ENCODE measurements around the gene GSPT2.
"Not testable (repeated sequence)": the region's sequence is repeated elsewhere in the genome, so short reads cannot be mapped to it uniquely, and the experiment has no call there.

Gene GSPT2

DNA sequence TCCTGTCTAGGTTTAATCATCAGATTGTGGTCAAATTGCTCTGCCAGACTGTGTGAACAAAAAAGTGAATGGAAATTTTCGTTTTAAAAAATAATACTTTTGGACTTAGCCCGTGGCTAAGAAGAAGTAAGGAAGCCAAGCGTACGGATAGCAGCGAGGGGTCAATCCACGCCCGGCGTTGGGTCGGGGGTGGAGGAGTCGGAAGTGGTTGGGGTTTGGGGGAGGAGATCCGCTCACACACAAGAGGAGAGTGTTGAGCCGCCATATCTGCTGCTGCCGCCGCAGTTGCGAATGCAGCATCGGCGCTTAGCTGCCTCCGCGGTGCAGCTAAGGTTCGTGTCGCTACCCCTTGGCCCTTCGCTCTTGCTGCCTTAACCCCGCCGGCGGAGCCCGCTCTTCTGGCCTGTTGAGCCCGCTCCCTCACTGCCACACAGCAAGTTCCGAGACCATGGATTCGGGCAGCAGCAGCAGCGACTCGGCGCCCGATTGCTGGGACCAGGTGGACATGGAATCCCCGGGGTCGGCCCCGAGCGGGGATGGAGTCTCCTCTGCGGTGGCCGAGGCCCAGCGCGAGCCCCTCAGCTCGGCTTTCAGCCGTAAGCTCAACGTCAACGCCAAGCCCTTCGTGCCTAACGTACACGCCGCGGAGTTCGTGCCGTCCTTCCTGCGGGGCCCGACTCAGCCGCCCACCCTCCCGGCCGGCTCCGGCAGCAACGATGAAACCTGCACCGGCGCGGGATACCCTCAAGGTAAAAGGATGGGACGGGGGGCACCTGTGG, at the start of gene GSPT2:
TSS of gene GSPT2 (plus strand) at position 264 of the 779 bp plus-strand sequence. CDS start at position 449, 185 bp downstream.
- no peaks in the 10 kb centered on the region for H3K27me3 Mint-ChIP-seq
- H3K27ac Mint-ChIP-seq = peak within 1 kb of the TSS; percentile 85 to 94

GRCh38 chrX:51694254-51694653, 49.0 kb upstream of the GSPT2 start:
- DNase-seq (no peak), ATAC-seq (no peak)
- Mint-ChIP-seq H3K4me3 (no peak overlapping the region), H3K27ac (no peak overlapping the region), H3K27me3 (peaks cover 14% of the 10 kb centered on the region), H3K9me3 (no peaks in the 10 kb centered on the region), H3K4me1 (no peaks in the 10 kb centered on the region)

More for the DNA sequence above, at the start of gene GSPT2:
- peaks cover 0 to 4% of the 10 kb centered on the region in 2 donors for H3K9me3 Mint-ChIP-seq
- DNase-seq (peak; percentile 58 to 77), ATAC-seq (peak; percentile 100)
- H3K4me1 Mint-ChIP-seq = peaks cover 10% of the 10 kb centered on the region
- H3K4me3 Mint-ChIP-seq = peak within 1 kb of the TSS; percentile 90 to 92

DNA sequence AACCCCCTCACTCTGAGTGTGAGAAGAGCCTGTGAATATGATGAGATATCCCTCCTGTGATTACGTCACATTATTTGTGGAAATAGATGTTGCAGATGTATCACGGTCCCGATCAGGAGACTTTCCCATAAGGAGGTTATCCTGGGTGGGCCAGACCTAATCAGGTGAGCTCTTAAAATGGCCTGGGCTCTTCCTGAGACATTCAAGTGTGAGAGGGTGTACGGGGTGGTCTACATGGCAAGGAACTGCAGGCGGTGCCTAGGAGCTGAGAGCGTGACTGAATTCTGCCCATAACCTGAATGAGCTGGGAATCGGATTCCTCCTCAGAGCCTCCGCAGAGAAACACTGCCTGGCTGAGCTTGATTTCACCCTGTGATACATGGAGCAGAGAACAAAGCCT, 45.8 kb upstream of the GSPT2 start:
- H3K4me3 Mint-ChIP-seq = no peak overlapping the region
- no peaks in the 10 kb centered on the region for H3K4me1 Mint-ChIP-seq
- peaks cover 14% of the 10 kb centered on the region for H3K27me3 Mint-ChIP-seq
- no peak for ATAC-seq
- DNase-seq = no peak
- no peak overlapping the region for H3K27ac Mint-ChIP-seq
- no peaks in the 10 kb centered on the region for H3K9me3 Mint-ChIP-seq

- H3K27me3 Mint-ChIP-seq, H3K4me3 Mint-ChIP-seq, DNase-seq, H3K9me3 Mint-ChIP-seq, H3K4me1 Mint-ChIP-seq, H3K27ac Mint-ChIP-seq: not testable (repeated sequence)
- ATAC-seq = peak; percentile 31
Measured at GRCh38 chrX:51710277-51711164, 32.7 kb upstream of the GSPT2 start, which contains the start of gene CENPVL1. Gene CENPVL1 (plus strand): TSS chrX:51710512. CDS start chrX:51710512, 0 bp downstream.

DNA sequence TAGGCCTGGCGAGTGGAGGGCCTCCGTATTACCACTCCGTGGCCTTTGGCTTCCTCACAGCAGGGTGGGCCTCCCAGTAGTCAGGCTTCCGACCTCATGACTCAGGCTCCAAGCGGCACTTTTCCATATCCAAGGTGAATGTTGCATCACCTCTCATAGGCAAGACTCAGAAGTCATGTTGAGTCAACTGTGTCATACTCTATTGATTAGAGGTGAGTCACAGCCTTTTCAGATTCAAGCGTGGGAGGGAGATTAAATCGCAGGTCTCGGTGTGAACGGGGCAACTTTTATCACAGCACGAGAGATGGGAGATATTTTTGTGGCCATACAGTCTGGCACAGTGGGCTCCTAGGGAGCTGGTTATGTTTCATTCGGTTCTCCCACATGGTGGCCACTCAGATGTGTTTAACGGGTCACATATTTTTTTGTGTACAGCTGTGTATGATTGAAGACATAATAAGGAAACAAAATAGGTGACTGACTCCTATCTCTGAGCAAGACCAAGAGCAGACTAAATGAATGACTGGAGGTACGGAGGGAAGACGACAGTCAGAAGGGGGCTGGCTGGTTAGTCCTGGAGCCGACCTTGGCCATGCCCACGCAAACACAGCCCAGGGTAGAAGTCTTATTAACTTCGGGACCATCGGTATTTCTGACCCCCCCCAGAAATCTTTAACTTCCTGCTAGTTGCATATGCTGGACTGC, 30.1 kb upstream of the GSPT2 start:
- H3K27ac Mint-ChIP-seq, H3K4me3 Mint-ChIP-seq, H3K27me3 Mint-ChIP-seq, ATAC-seq, H3K4me1 Mint-ChIP-seq, H3K9me3 Mint-ChIP-seq, DNase-seq: not testable (repeated sequence)

GRCh38 chrX:51728202-51728601, 15.0 kb upstream of the GSPT2 start:
- Mint-ChIP-seq H3K27ac (no peak overlapping the region), H3K4me3 (no peak overlapping the region), H3K9me3 (no peaks in the 10 kb centered on the region), H3K27me3 (no peaks in the 10 kb centered on the region), H3K4me1 (no peaks in the 10 kb centered on the region)
- ATAC-seq (no peak), DNase-seq (no peak)

- no peak for DNase-seq
- H3K4me1 Mint-ChIP-seq = no peaks in the 10 kb centered on the region
- H3K9me3 Mint-ChIP-seq = no peaks in the 10 kb centered on the region
- no peak overlapping the region for H3K4me3 Mint-ChIP-seq
- ATAC-seq = no peak
- no peak overlapping the region for H3K27ac Mint-ChIP-seq
- H3K27me3 Mint-ChIP-seq = peaks cover 17% of the 10 kb centered on the region
Measured at GRCh38 chrX:51737091-51737490, 6.2 kb upstream of the GSPT2 start.

DNA sequence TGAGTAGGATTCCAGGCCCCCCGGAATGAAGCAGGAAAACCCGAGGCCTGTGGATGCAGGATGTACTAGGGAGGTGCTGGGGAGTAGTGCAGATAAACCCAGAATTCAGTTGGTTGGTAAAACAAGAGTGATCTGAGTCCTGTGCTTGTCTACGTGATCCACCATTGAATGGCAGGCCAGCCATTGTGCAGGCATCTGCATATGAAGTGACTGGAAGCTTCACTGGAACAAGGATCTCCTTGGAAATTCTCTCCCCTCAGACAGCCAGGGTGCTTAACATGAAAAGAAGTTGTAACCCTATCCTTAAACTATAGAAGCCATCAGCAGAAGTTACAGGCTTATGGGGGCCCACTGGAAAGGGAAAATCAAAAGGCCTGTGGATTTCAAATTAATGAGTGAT, 656 bp upstream of the GSPT2 start:
- peak overlapping the region in 1 of 2 donors; percentile 92 for H3K4me3 Mint-ChIP-seq
- peaks cover under 1% of the 10 kb centered on the region for H3K27me3 Mint-ChIP-seq
- DNase-seq = no peak
- ATAC-seq = no peak
- H3K4me1 Mint-ChIP-seq = peaks cover 10% of the 10 kb centered on the region
- peaks cover 0 to 4% of the 10 kb centered on the region in 2 donors for H3K9me3 Mint-ChIP-seq
- no peak overlapping the region for H3K27ac Mint-ChIP-seq

- Mint-ChIP-seq H3K27ac (no peak overlapping the region), H3K4me3 (no peak overlapping the region), H3K9me3 (peaks cover 0 to 4% of the 10 kb centered on the region in 2 donors), H3K27me3 (no peaks in the 10 kb centered on the region), H3K4me1 (peaks cover 10% of the 10 kb centered on the region)
- no peak for DNase-seq
- ATAC-seq = no peak
Measured at GRCh38 chrX:51747671-51748070, 4.4 kb downstream of the GSPT2 start.

DNA sequence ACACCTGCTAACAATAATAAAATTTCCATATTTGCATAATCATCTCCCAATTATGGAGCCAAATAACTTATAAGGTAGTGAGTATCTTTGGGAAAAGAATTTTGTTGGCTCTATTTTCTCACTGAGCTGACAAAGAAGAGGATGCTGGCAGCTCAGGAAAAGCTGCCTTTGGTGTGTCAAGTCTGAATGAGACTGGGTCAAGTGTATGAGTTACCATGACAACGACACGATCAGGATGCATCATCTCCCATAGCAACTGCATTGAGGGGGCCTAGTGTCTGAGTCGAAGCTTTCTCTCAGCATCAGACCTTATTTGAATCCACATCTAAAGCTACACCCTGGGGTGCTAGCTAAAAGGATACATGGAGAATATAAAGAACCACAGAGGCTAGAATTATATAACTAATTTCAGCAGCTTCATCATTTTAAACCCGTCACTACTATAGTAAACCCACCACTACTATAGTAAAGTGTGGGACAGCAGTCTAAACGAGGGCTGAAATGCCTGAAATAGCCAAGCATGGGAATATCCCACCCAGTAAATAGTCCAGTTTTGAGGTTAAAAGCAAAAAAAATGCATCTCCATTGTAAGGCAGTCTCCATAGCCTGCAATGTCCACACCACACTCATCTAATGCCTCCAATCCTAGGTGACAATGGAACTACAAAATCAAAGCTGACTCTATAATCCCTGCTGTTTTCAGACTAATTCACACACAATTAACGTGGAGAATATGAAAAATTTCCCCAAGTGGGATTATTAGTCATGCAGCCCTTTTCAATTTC, 16.0 kb downstream of the GSPT2 start:
- Mint-ChIP-seq H3K4me3 (no peak overlapping the region), H3K27me3 (no peaks in the 10 kb centered on the region), H3K4me1 (no peaks in the 10 kb centered on the region)

GRCh38 chrX:51760657-51761056, 17.4 kb downstream of the GSPT2 start:
- DNase-seq (no peak), ATAC-seq (no peak)
- Mint-ChIP-seq H3K27ac (no peak overlapping the region), H3K27me3 (no peaks in the 10 kb centered on the region), H3K4me1 (no peaks in the 10 kb centered on the region), H3K4me3 (no peak overlapping the region), H3K9me3 (no peaks in the 10 kb centered on the region)

More for the DNA sequence above, 16.0 kb downstream of the GSPT2 start:
- Mint-ChIP-seq H3K9me3 (no peaks in the 10 kb centered on the region), H3K27ac (no peak overlapping the region)
- ATAC-seq (no peak), DNase-seq (no peak)

- Mint-ChIP-seq H3K27ac (no peak overlapping the region), H3K27me3 (no peaks in the 10 kb centered on the region), H3K4me3 (no peak overlapping the region), H3K4me1 (no peaks in the 10 kb centered on the region), H3K9me3 (no peaks in the 10 kb centered on the region)
- no peak for ATAC-seq
- no peak for DNase-seq
Measured at GRCh38 chrX:51766546-51766945, 23.3 kb downstream of the GSPT2 start.

GRCh38 chrX:51776851-51777250, 33.6 kb downstream of the GSPT2 start:
- DNase-seq (no peak), ATAC-seq (no peak)
- no peaks in the 10 kb centered on the region for H3K9me3 Mint-ChIP-seq
- H3K27ac Mint-ChIP-seq = no peak overlapping the region
- H3K27me3 Mint-ChIP-seq = no peaks in the 10 kb centered on the region
- H3K4me1 Mint-ChIP-seq = no peaks in the 10 kb centered on the region
- H3K4me3 Mint-ChIP-seq = no peak overlapping the region

DNA sequence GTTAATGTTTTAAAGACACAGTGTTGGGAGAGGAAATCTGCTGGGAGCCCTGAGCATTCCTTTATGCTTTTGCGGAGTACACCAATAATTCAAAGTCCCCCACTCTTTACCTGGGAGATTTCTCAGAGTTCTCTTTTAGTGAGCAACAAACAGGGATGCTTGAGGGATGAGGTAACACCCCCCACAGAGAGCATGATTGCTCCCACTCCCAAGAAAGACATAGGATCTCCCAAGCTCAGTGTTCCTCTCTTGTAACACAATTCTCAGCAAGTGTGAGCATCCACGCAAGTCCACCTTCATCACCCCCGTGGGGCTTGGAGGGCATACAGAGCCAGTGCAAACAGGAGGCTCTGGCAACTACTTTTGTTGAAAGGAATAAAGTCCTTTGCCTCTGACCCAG, 36.1 kb downstream of the GSPT2 start:
- Mint-ChIP-seq H3K4me1 (no peaks in the 10 kb centered on the region), H3K4me3 (no peak overlapping the region), H3K27ac (no peak overlapping the region), H3K27me3 (no peaks in the 10 kb centered on the region), H3K9me3 (no peaks in the 10 kb centered on the region)
- no peak for DNase-seq
- no peak for ATAC-seq

- no peak for DNase-seq
- H3K9me3 Mint-ChIP-seq = no peaks in the 10 kb centered on the region
- no peaks in the 10 kb centered on the region for H3K27me3 Mint-ChIP-seq
- H3K27ac Mint-ChIP-seq = no peak overlapping the region
- no peaks in the 10 kb centered on the region for H3K4me1 Mint-ChIP-seq
- H3K4me3 Mint-ChIP-seq = no peak overlapping the region
- no peak for ATAC-seq
Measured at GRCh38 chrX:51795136-51795535, 51.9 kb downstream of the GSPT2 start.
